Activated naive CD4-positive, alpha-beta T cell treated with anti-CD3 and anti-CD28 coated beads, Interleukin-2, amount 50 U/mL, for 24 hours (primary cell): ENCODE measurements around the gene GALNT7.

ENCODE experiments used
- H3K27ac Mint-ChIP-seq: one replicate; pipeline ENCODE4 v1.8.0; 2021; ENCODE audit warnings: mild to moderate bottlenecking, mixed read lengths
- H3K27me3 Mint-ChIP-seq: one replicate; pipeline ENCODE4 v1.8.0; 2021; ENCODE audit warnings: mixed read lengths
- H3K36me3 Mint-ChIP-seq: one replicate; pipeline ENCODE4 v1.8.0; 2021; ENCODE audit warnings: mixed read lengths
- H3K4me1 Mint-ChIP-seq: one replicate; pipeline ENCODE4 v1.8.0; 2021; ENCODE audit warnings: mixed read lengths
- H3K4me3 Mint-ChIP-seq: one replicate; pipeline ENCODE4 v1.8.0; 2021; ENCODE audit warnings: mild to moderate bottlenecking, mixed read lengths
- H3K9me3 Mint-ChIP-seq: one replicate; pipeline ENCODE4 v1.8.0; 2021; ENCODE audit warnings: mixed read lengths

GALNT7 gene

GRCh38 chr4:173231916-173232315 lies 63.3 kb downstream of the GALNT7 start:
- H3K27ac Mint-ChIP-seq: no peak overlapping the region
- H3K4me1 Mint-ChIP-seq: peaks cover 23% of the 10 kb centered on the region
- no peaks in the 10 kb centered on the region for H3K36me3 Mint-ChIP-seq
- H3K9me3 Mint-ChIP-seq: no peaks in the 10 kb centered on the region
- no peaks in the 10 kb centered on the region for H3K27me3 Mint-ChIP-seq
- H3K4me3 Mint-ChIP-seq: no peak overlapping the region

GRCh38 chr4:173233857-173234256 lies 65.2 kb downstream of the GALNT7 start:
- no peak overlapping the region for H3K27ac Mint-ChIP-seq
- no peaks in the 10 kb centered on the region for H3K27me3 Mint-ChIP-seq
- H3K9me3 Mint-ChIP-seq: no peaks in the 10 kb centered on the region
- H3K4me1 Mint-ChIP-seq: peaks cover 30% of the 10 kb centered on the region
- H3K4me3 Mint-ChIP-seq: no peak overlapping the region
- no peaks in the 10 kb centered on the region for H3K36me3 Mint-ChIP-seq

GRCh38 chr4:173235050-173235449 lies 66.4 kb downstream of the GALNT7 start:
- no peak overlapping the region for H3K27ac Mint-ChIP-seq
- no peaks in the 10 kb centered on the region for H3K27me3 Mint-ChIP-seq
- no peaks in the 10 kb centered on the region for H3K9me3 Mint-ChIP-seq
- peaks cover 23% of the 10 kb centered on the region for H3K4me1 Mint-ChIP-seq
- H3K36me3 Mint-ChIP-seq: no peaks in the 10 kb centered on the region
- no peak overlapping the region for H3K4me3 Mint-ChIP-seq

DNA sequence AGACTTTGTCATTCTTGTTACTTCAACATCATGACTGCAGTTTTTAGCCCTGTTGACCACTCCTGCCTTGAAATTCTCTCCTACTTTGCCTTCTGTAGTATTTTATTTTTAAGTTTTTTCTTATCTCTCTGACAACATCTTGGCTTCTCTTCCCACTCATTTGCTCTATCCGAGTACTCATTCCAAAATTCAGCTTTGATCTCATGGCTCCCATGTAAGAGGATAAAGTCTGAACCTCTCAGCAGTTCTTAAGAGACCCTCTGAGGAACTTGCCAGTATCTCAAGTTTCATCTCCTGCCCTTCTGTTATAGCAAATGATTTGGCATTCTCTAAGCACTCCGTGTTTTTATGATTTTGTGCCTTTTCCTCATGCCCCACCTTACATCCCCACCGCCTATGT lies 67.7 kb downstream of the GALNT7 start:
- H3K9me3 Mint-ChIP-seq: no peaks in the 10 kb centered on the region
- no peaks in the 10 kb centered on the region for H3K36me3 Mint-ChIP-seq
- no peak overlapping the region for H3K4me3 Mint-ChIP-seq
- peaks cover 25% of the 10 kb centered on the region for H3K4me1 Mint-ChIP-seq
- no peaks in the 10 kb centered on the region for H3K27me3 Mint-ChIP-seq
- no peak overlapping the region for H3K27ac Mint-ChIP-seq

- no peaks in the 10 kb centered on the region for H3K36me3 Mint-ChIP-seq
- no peak overlapping the region for H3K27ac Mint-ChIP-seq
- H3K27me3 Mint-ChIP-seq: no peaks in the 10 kb centered on the region
- peaks cover 25% of the 10 kb centered on the region for H3K4me1 Mint-ChIP-seq
- H3K9me3 Mint-ChIP-seq: no peaks in the 10 kb centered on the region
- H3K4me3 Mint-ChIP-seq: no peak overlapping the region
These were observed 68.5 kb downstream of the GALNT7 start for GRCh38 chr4:173237152-173237551.

- Mint-ChIP-seq H3K27ac (no peak overlapping the region), H3K27me3 (no peaks in the 10 kb centered on the region), H3K36me3 (no peaks in the 10 kb centered on the region), H3K4me1 (peaks cover 31% of the 10 kb centered on the region), H3K9me3 (no peaks in the 10 kb centered on the region), H3K4me3 (no peak overlapping the region)
These were observed 69.2 kb downstream of the GALNT7 start for GRCh38 chr4:173237762-173238161.

DNA sequence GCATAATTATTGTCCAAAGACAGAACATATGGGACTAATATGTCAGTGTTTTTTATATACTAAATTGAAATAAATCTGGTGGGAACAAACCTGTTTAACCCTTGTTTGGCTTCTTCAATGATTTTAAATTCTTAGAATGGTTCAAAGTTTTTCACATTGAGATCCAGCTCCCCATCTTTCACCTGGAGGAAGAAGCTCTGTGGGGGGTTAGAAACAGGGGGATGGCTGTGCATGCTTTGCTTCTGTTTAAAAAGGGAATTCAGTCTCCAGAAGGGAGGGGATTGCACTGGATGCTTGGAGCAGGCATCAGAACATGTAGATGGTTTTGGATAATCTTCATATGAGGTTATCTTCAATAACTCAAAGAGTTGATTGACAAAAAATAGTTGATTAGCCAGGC lies 72.1 kb downstream of the GALNT7 start:
- no peaks in the 10 kb centered on the region for H3K36me3 Mint-ChIP-seq
- H3K4me1 Mint-ChIP-seq: peaks cover 45% of the 10 kb centered on the region
- no peaks in the 10 kb centered on the region for H3K27me3 Mint-ChIP-seq
- no peak overlapping the region for H3K27ac Mint-ChIP-seq
- no peaks in the 10 kb centered on the region for H3K9me3 Mint-ChIP-seq
- H3K4me3 Mint-ChIP-seq: no peak overlapping the region

GRCh38 chr4:173242466-173243250 lies 74.0 kb downstream of the GALNT7 start:
- no peak overlapping the region for H3K27ac Mint-ChIP-seq
- peaks cover 33% of the 10 kb centered on the region for H3K4me1 Mint-ChIP-seq
- no peaks in the 10 kb centered on the region for H3K36me3 Mint-ChIP-seq

DNA sequence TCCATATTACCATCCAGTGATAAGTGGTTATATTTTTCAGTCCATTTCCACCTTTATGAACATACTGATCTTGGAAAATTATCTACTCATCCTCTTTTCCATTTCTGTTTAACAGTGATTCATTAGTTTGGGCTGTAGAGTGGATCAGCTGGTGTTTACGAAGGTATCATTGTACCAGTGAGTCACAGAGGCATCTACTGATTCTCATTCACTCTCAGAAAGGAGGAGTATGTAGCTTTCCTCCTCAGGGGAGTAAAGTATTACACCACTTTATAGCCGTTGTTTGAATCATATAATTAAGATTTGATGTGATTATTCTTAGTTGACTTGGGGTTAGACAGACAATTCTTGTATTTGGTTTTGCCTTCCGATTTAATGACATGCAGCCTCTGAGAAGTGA lies 74.7 kb downstream of the GALNT7 start:
- Mint-ChIP-seq H3K4me3 (no peak overlapping the region), H3K27ac (no peak overlapping the region), H3K4me1 (peaks cover 33% of the 10 kb centered on the region)

More at GRCh38 chr4:173242466-173243250, 74.0 kb downstream of the GALNT7 start:
- no peaks in the 10 kb centered on the region for H3K9me3 Mint-ChIP-seq
- H3K4me3 Mint-ChIP-seq: peak overlapping the region; percentile 40
- H3K27me3 Mint-ChIP-seq: no peaks in the 10 kb centered on the region

DNA sequence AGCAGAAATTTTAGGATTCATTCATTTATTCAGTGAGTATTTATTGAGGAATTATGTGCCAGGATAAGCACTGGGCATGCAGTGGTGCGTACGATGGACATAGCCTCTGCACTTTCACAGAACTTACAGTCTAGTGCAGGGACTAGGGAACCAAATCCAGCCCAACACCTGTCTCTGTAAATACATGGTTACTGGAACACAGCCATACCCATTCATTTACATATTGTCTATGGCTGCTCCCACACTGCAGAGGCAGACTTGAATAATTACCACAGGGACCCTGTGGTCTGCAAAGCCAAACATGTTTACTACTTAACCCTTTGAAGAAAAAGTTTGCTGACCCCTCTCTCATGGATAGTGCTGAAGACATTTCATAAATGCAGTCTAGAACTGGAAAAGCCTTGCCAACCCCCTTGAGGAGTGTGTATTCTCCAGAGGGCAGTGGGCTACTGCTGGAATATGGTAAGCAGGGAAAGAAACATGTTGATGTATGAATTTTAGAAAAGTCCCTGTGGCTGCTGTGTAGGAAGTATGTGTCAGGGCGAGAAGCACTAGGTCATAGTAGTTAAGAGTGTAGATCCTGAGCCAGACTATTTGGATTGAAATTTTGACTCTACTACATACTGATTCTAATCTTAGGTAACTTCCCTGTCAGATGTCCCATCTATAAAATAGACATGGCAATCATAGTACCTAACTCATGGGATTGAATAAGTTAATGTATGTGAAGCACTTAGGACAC lies 75.5 kb downstream of the GALNT7 start:
- Mint-ChIP-seq H3K27ac (no peak overlapping the region), H3K4me3 (no peak overlapping the region), H3K9me3 (no peaks in the 10 kb centered on the region), H3K36me3 (no peaks in the 10 kb centered on the region), H3K4me1 (peaks cover 33% of the 10 kb centered on the region), H3K27me3 (no peaks in the 10 kb centered on the region)

More for the DNA sequence above, 74.7 kb downstream of the GALNT7 start:
- no peaks in the 10 kb centered on the region for H3K36me3 Mint-ChIP-seq
- no peaks in the 10 kb centered on the region for H3K9me3 Mint-ChIP-seq
- H3K27me3 Mint-ChIP-seq: no peaks in the 10 kb centered on the region

GRCh38 chr4:173245952-173246351 lies 77.3 kb downstream of the GALNT7 start:
- no peak overlapping the region for H3K27ac Mint-ChIP-seq
- H3K36me3 Mint-ChIP-seq: peaks cover 7% of the 10 kb centered on the region
- peaks cover 29% of the 10 kb centered on the region for H3K4me1 Mint-ChIP-seq
- H3K9me3 Mint-ChIP-seq: no peaks in the 10 kb centered on the region
- H3K4me3 Mint-ChIP-seq: no peak overlapping the region
- no peaks in the 10 kb centered on the region for H3K27me3 Mint-ChIP-seq

DNA sequence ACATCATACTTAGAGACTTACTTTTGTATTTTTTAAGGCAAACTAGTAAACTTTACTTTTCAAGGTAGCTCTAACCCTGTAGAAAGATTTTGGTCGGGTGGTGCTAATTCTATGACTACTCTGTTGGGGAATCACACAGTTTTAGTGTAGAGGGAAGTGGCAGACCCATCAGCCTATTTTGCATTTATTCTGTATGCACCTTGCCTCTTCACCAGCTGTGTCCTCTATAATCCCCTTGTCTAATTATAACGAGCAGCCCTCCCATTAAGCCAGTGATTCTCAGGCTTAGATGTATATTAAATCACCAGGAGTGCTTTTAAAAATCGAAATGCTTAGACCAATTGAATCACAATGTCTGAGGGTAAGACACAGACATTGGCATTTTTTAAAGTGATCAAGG lies 78.1 kb downstream of the GALNT7 start:
- no peak overlapping the region for H3K27ac Mint-ChIP-seq

GRCh38 chr4:173247321-173247720 lies 78.7 kb downstream of the GALNT7 start:
- Mint-ChIP-seq H3K4me1 (peaks cover 20% of the 10 kb centered on the region), H3K36me3 (peaks cover 7% of the 10 kb centered on the region), H3K9me3 (no peaks in the 10 kb centered on the region), H3K27me3 (no peaks in the 10 kb centered on the region), H3K4me3 (no peak overlapping the region), H3K27ac (no peak overlapping the region)

More for the DNA sequence above, 78.1 kb downstream of the GALNT7 start:
- peaks cover 25% of the 10 kb centered on the region for H3K4me1 Mint-ChIP-seq
- H3K36me3 Mint-ChIP-seq: peaks cover 7% of the 10 kb centered on the region
- no peak overlapping the region for H3K4me3 Mint-ChIP-seq
- H3K27me3 Mint-ChIP-seq: no peaks in the 10 kb centered on the region
- H3K9me3 Mint-ChIP-seq: no peaks in the 10 kb centered on the region

- Mint-ChIP-seq H3K36me3 (peaks cover 9% of the 10 kb centered on the region), H3K4me1 (peaks cover 19% of the 10 kb centered on the region), H3K27me3 (no peaks in the 10 kb centered on the region), H3K4me3 (no peak overlapping the region), H3K9me3 (no peaks in the 10 kb centered on the region), H3K27ac (no peak overlapping the region)
These were observed 80.1 kb downstream of the GALNT7 start for GRCh38 chr4:173248690-173249089.

GRCh38 chr4:173252024-173252935 lies 83.7 kb downstream of the GALNT7 start:
- Mint-ChIP-seq H3K27ac (no peak overlapping the region), H3K27me3 (no peaks in the 10 kb centered on the region), H3K4me3 (no peak overlapping the region), H3K36me3 (peaks cover 9% of the 10 kb centered on the region), H3K4me1 (peaks cover 10% of the 10 kb centered on the region), H3K9me3 (no peaks in the 10 kb centered on the region)
